ENCODE data around the gene ZCCHC24.

The ZCCHC24 gene

DNA sequence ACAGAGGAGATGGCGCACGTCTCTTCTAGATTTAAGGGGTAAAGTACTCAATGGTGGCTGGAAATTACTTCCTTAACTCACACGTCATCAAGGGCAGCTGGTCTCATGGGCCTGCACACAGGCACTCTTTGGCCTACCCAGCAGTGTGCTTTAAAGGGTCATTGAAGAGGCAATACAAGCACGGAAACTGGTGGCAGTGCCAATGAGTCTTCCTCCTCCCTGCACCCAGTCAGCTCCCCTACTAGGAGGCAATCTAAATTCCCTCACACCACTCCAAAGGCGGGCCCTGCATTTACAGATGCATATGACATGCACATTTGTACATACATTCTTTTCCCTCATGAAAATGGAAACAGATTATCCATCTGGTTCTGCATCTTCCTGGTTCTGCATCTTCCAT lies 50.8 kb downstream of the ZCCHC24 start:
- DNase-seq = no peak

GRCh38 chr10:79393924-79394610 lies 51.4 kb downstream of the ZCCHC24 start:
- DNase-seq = no peak

GRCh38 chr10:79393221-79393923 lies 52.1 kb downstream of the ZCCHC24 start:
- DNase-seq = no peak

- DNase-seq = no peak
Measured at GRCh38 chr10:79392506-79393176, 52.8 kb downstream of the ZCCHC24 start.

- no peak for DNase-seq
Measured at GRCh38 chr10:79392020-79392398, 53.4 kb downstream of the ZCCHC24 start.

- peak; percentile 43 for DNase-seq
Measured at GRCh38 chr10:79391231-79392019, 54.0 kb downstream of the ZCCHC24 start.

DNA sequence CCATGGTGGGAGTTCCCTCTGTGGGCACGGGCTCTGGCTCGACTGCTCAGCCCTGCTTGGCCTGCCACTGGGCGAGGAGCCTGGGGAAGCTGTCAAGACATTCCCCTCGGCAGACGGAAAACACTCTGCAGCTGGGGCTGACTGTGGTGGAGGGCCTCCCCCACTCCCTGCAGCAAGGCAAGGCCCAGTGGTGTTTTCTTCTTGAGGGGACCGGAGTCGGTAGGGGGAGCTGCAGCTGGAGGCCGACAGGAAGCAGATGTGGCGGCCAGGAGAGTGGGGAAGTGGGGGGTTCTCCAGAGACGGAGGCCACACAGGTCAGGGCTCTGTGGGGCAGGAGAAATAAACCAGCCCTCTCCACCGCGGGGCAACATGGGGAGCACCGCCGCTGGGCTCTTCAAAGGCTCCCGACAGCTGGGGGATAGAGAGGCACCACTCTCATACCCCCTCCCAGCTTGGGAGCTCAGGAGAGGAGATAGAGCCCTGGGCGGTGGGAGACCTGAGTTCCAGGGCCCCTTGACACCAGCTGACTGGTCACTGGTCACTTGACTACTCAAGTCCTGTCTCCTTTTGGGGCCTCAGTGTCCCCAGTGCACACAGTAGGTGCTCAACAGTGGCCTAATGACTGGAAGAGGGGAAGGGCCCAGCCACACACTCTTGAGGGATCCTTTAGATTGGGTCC lies 54.7 kb downstream of the ZCCHC24 start:
- peak; percentile 52 for DNase-seq

DNA sequence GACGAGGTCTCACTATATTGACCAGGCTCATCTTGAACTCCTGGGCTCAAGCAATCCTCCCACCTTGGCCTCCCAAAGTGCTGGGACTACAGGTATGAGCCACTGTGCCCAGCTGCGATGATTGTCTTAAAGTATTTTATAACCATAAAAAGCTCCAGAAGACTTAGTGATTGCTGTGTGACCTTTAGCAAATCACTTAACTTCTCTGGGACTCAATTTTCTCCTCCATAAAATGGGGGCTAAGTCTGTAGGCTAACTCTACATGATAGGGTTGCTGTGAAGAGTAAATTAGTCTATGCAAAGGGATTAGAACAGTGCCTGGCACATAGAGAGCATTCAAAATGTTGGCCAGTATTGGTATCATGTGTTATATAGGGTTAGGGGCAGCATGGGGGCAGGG lies 55.4 kb downstream of the ZCCHC24 start:
- DNase-seq = no peak

DNA sequence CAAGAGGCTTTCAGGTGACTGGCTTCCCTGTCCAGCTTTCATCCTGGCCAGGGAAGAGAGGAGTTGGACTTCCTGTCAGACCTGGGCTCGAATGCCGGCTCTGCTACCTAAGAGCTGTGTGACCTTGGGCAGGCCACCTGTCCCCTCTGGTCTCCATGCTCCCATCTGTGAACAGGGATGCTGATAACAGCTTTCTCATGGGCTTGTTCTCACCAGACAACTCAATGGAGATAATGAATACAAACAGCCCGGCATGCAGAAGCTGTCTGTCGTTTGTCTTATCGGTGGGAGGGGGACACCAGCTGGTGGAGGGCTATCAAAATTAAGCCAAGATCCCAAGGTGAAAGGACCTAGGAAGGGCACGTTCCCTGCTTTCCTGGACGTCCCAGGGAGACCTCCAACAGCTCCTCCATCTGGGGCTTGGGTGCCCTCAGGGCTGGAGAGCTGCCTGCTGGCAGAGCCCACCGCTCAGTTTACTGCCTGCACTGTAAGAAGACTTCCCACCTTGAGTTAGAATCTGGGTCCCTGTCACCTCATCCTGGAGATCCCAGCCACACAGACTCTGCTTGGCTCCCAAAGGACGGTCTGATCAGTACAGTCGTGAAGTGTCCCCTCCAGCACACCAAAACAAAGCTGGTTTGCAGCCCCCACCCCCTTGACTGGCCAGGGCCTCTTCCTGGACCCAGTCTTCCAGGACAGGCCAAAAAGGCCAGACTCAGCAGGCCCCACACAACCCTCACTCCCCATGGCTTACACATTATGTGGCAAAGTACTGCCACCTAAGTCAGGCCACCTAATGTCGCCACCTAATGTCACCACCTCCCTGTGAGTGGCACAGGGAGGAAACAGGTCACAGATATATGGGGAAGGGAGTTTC lies 57.2 kb downstream of the ZCCHC24 start:
- DNase-seq = peak; percentile 44

DNA sequence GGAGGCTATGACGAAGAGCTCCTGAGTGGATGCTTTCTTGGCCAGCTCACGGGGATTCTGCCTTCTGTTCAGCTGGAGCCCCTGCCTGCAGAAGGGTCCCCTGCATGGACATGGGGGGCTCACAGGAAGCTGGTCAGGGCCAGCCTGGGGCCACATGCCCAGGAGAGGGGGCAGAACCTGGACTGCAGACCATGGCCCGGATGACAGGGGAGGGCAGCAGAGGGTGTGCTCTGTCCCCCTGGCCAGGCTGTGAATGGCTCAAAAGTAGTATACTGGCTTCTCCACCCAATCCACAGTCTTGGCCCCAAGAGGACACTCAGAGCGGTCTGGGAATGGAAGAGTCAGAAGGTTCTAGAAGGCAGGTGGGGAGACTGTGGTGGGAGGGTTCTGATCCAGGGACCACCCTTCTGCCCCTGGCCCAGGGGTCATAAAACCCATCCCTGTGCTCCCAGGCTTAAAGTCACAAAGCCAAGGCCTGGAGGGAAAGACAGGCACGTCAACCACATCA lies 57.9 kb downstream of the ZCCHC24 start:
- DNase-seq = peak; percentile 35

GRCh38 chr10:79386637-79387465 lies 58.6 kb downstream of the ZCCHC24 start:
- peak; percentile 49 for DNase-seq

- peak; percentile 49 for DNase-seq
Measured at GRCh38 chr10:79385804-79386531, 59.5 kb downstream of the ZCCHC24 start.

DNA sequence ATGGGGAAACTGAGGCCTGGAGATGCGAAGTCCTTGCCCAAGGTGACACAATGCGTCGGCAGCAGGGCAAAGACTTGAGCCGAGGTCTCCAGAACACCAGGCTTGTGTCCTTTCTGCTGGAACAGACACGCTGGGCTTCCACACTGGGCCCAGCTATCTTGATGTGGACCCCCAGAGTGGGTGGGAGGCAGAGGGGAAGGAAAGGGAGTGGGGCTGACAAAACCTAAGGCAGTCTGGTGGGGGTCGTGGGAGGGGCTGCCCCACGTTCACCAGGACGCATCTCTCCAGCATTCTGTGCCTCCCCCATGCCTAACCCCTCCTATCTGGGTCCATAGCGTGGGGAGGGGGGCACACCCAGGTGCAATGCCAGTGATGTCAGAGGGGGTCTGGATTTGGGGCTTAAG lies 60.0 kb downstream of the ZCCHC24 start:
- DNase-seq = peak; percentile 37

- peak; percentile 40 for DNase-seq
Measured at GRCh38 chr10:79384773-79385391, 60.5 kb downstream of the ZCCHC24 start.

- DNase-seq = peak; percentile 33
Measured at GRCh38 chr10:79383974-79384606, 61.3 kb downstream of the ZCCHC24 start.

GRCh38 chr10:79382491-79382941 lies 62.9 kb downstream of the ZCCHC24 start:
- DNase-seq = peak; percentile 26

DNA sequence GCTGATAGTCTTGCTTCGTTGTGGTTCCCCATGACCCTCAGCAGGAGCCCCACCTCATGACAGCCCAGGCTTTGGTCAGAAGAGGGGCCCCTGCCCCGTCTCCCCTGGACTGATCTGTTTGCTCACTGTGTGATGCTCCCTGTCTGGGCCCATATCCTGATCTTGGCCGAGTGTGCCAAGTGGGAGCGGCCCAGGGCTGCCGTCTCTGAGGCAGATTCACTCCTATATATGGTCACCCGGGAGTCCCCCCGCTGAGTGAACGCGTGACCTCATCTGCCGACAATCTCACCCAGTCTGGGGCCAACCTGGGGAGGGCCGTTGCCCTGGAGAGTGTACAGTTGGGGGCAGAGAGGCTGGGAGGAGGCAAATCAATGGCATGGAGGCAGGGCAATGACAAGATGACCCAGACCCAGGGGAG lies 63.6 kb downstream of the ZCCHC24 start:
- DNase-seq = peak; percentile 47

GRCh38 chr10:79380946-79381721 lies 64.3 kb downstream of the ZCCHC24 start:
- DNase-seq = peak; percentile 30
